HepG2 (cell line): Measurements from ENCODE around the gene ASPHD1. TPM values are rescaled to one million over a fixed set of nuclear protein-coding genes. Genes with fewer than 3 reads are reported as not detected.

ENCODE experiments used
- ATAC-seq: fragments of 200-7000 bp; cut with Tn5 transposase; 3 replicates; pipeline ENCODE4 v1.9.1; 2020; ENCODE audit warnings: mild to moderate bottlenecking, moderate library complexity
- BruUV-seq: library from RNA; stranded (reverse); fragments of 400-500 nt; replicated peaks from 2 replicates; lab custom pipeline; 2021; lab: Mats Ljungman, UMichigan
- CTCF ChIA-PET: fragments of 300-600 bp; formaldehyde crosslinking; extraction: SDS; loops from one replicate; lab custom pipeline; 2021; ENCODE audit warnings: low total read pairs, inconsistent platforms, low intra/inter-chr PET ratio; lab: Yijun Ruan, JAX
- POLR2A ChIA-PET: fragments of 350-600 bp; sonication (Branson Sonifier 250); formaldehyde crosslinking; loops from one replicate; lab custom pipeline; 2020; ENCODE audit warnings: antibody characterized with exemption, inconsistent platforms; lab: Yijun Ruan, JAX
- DNase-seq: peaks from one replicate; pipeline ENCODE4 v3.0.0-alpha.2; 2015; ENCODE audit warnings: low spot score
- FAIRE-seq: peaks from 3 replicates; lab custom pipeline; 2011; peaks lifted over from hg19 to GRCh38; lab: Jason Lieb, UNC
- H2AFZ ChIP-seq: one replicate; pipeline ENCODE4 v1.6.1; 2011; ENCODE audit warnings: low read length, inconsistent platforms
- H3K27ac ChIP-seq: fragments of 300-600 bp; 3 replicates; pipeline ENCODE4 v1.8.0; 2011; ENCODE audit warnings: mixed run types, mild to moderate bottlenecking, mixed read lengths, low read length, inconsistent platforms; ENCODE audit not compliant: insufficient read depth; ENCODE audit errors: extremely low read length
- H3K27me3 ChIP-seq, 2 experiments: fragments of 200-600 bp in 1 of 2; 2 replicates in 1 of 2; 3 replicates in 1 of 2; pipeline versions ENCODE4 v1.6.0 to v1.8.0; 2011; ENCODE audit warnings: low read length in 2 of 2, mild to moderate bottlenecking in 2 of 2, moderate library complexity in 2 of 2, inconsistent platforms in 1 of 2; ENCODE audit not compliant: insufficient read depth in 2 of 2, control insufficient read depth in 1 of 2
- H3K36me3 ChIP-seq, 2 experiments: fragments of 200-600 bp in 1 of 2; replicated peaks in 1 of 2; 2 replicates in 1 of 2; 3 replicates in 1 of 2; pipeline versions ENCODE4 v1.5.1 to v1.8.0; 2011; ENCODE audit warnings: low read length in 2 of 2, inconsistent platforms in 1 of 2; ENCODE audit not compliant: insufficient read depth in 2 of 2, control insufficient read depth in 1 of 2
- H3K4me1 ChIP-seq: 2 replicates; pipeline ENCODE4 v1.5.1; 2012; ENCODE audit warnings: low read length, inconsistent platforms; ENCODE audit not compliant: insufficient read depth
- H3K4me2 ChIP-seq: 2 replicates; pipeline ENCODE4 v1.6.0; 2011; ENCODE audit warnings: low read depth, low read length, inconsistent platforms
- H3K4me3 ChIP-seq, 3 experiments: fragments of 200-600 bp in 1 of 3; sonication (generic), shearing (Covaris generic) in 1 of 3; replicated peaks in 1 of 3; 2 replicates each; pipeline ENCODE4 v1.5.1; 2011 to 2016; ENCODE audit warnings: low read length in 3 of 3, inconsistent platforms in 2 of 3, low read depth in 2 of 3, mild to moderate bottlenecking in 2 of 3, control low read depth in 1 of 3, mixed read lengths in 1 of 3; ENCODE audit not compliant: insufficient read depth in 1 of 3
- H3K79me2 ChIP-seq: one replicate; pipeline ENCODE4 v1.6.1; 2011; ENCODE audit warnings: low read length, inconsistent platforms; ENCODE audit not compliant: insufficient read depth
- H3K9ac ChIP-seq: 2 replicates; pipeline ENCODE4 v1.6.0; 2011; ENCODE audit warnings: mild to moderate bottlenecking, low read depth, low read length, inconsistent platforms; ENCODE audit not compliant: insufficient read depth
- H3K9me3 ChIP-seq: 2 replicates; pipeline ENCODE4 v1.5.1; 2012; ENCODE audit warnings: mild to moderate bottlenecking, low read length
- H4K20me1 ChIP-seq: 2 replicates; pipeline ENCODE4 v1.6.0; 2011; ENCODE audit warnings: inconsistent platforms, mild to moderate bottlenecking, low read length, moderate library complexity; ENCODE audit not compliant: insufficient read depth
- BCL3 ChIP-seq: sonication (generic); formaldehyde crosslinking; IDR thresholded peaks from 2 replicates; pipeline ENCODE4 v1.5.1; 2020; ENCODE audit warnings: mild to moderate bottlenecking, missing genetic modification reagents, moderate library complexity
- HNF1A ChIP-seq, 2 experiments: sonication (generic) in 1 of 2; formaldehyde crosslinking in 1 of 2; IDR thresholded peaks; 2 replicates each; pipeline versions ENCODE4 v1.4.0 to v1.6.1; 2016 to 2020; ENCODE audit warnings: borderline replicate concordance in 1 of 2, low read depth in 1 of 2, mild to moderate bottlenecking in 1 of 2, missing genetic modification reagents in 1 of 2
- KLF16 ChIP-seq, 2 experiments: sonication (generic) in 1 of 2; formaldehyde crosslinking in 1 of 2; IDR thresholded peaks; 2 replicates each; pipeline versions ENCODE4 v1.6.1 to v1.8.0; 2016 to 2023; ENCODE audit warnings: missing genetic modification reagents in 2 of 2, missing compliant biosample characterization in 1 of 2
- NFIB ChIP-seq: sonication (generic); formaldehyde crosslinking; IDR thresholded peaks from 2 replicates; pipeline ENCODE4 v1.9.0; 2021; ENCODE audit warnings: missing genetic modification reagents, mild to moderate bottlenecking, borderline replicate concordance
- SRF ChIP-seq: IDR thresholded peaks from 2 replicates; pipeline ENCODE4 v1.6.1; 2011; ENCODE audit warnings: mild to moderate bottlenecking, low read depth, low read length, moderate library complexity
- ZBTB49 ChIP-seq: sonication (generic); formaldehyde crosslinking; IDR thresholded peaks from 2 replicates; pipeline ENCODE4 v1.4.0; 2020; ENCODE audit warnings: missing genetic modification reagents, borderline replicate concordance
- ZFP90 ChIP-seq: sonication (generic); formaldehyde crosslinking; IDR thresholded peaks from 2 replicates; pipeline ENCODE4 v1.8.0; 2022; ENCODE audit warnings: missing genetic modification reagents, mild to moderate bottlenecking, inconsistent platforms, borderline replicate concordance
- ZMYM2 ChIP-seq: sonication (generic); formaldehyde crosslinking; IDR thresholded peaks from 2 replicates; pipeline ENCODE4 v1.8.0; 2022; ENCODE audit warnings: mild to moderate bottlenecking, missing genetic modification reagents
- ZNF563 ChIP-seq: sonication (generic); formaldehyde crosslinking; IDR thresholded peaks from 2 replicates; pipeline ENCODE4 v1.8.0; 2022; ENCODE audit warnings: mild to moderate bottlenecking, moderate library complexity, missing genetic modification reagents
- ZNF597 ChIP-seq: sonication (generic); formaldehyde crosslinking; IDR thresholded peaks from 2 replicates; pipeline ENCODE4 v1.5.0; 2020; ENCODE audit warnings: missing genetic modification reagents
- WGBS: methylation state at CpG from one replicate; pipeline ENCODE4 v1.1.6; 2017; ENCODE audit warnings: low lambda C conversion rate; 5-methylcytosine and 5-hydroxymethylcytosine counted together
- in situ Hi-C: cut with HindIII; loops from 2 replicates; pipeline ENCODE4 v1.10.0; 2017; ENCODE audit warnings: low pct_unique_long_range_greater_than_20kb; ENCODE audit not compliant: extremely low pct_ligation_motif_present
- intact Hi-C: fragments of 100-400 bp; cut with micrococcal nuclease; formaldehyde crosslinking; loops from one replicate; pipeline ENCODE4 v1.10.0; 2022; ENCODE audit not compliant: unreplicated experiment
- polyA plus RNA-seq, 8 experiments: library from polyadenylated mRNA; depleted of rRNA in 3 of 8; stranded (reverse) in 7 of 8; unstranded in 1 of 8; fragments of >200 nt; fragmentation: Illumina TruSeq in 4 of 8; extraction: Trizol in 4 of 8; gene quantifications; 2 replicates each; pipeline versions ENCODE4 v1.2.1 to v1.2.3, GENCODE V29; 2011 to 2016; ENCODE audit warnings: low read depth in 4 of 8, missing spikeins in 1 of 8, mixed read lengths in 1 of 8; ENCODE audit not compliant: insufficient read depth in 1 of 8
- total RNA-seq, 5 experiments: library from RNA; depleted of rRNA; stranded (reverse); fragments of >200 nt; fragmentation: Illumina TruSeq; extraction: Trizol; gene quantifications; 2 replicates each; pipeline ENCODE4 v1.2.3, GENCODE V29; 2016; ENCODE audit warnings: low read depth in 1 of 5

Gene ASPHD1
- total and polyA plus RNA-seq, 2 of the 13 experiments (the other 11 are each of a cell fraction or from before 2014, with no cell fraction given): 13.1 to 19.7 TPM

- TF ChIP-seq BCL3 (CRISPR knock-in tag) (no peak), ZFP90 (CRISPR knock-in tag) (peak; percentile 74; the same call in 1 of the 2 replicates)
These were observed 8.5 kb upstream of the ASPHD1 start (continued) for GRCh38 chr16:29891525-29892457.

- H3K4me1 ChIP-seq: peaks cover 35% of the 10 kb centered on the region
- ChIA-PET CTCF (no interaction called here), POLR2A (interaction anchor here (1.0 to 2.2 kb wide), 8 partner anchors 8 to 103 kb away, joined by 3 to 30 read pairs (median 4); partner anchors contain the start of genes ASPHD1, KCTD13, SEZ6L2 and TMEM219)
- FAIRE-seq (peak; percentile 39), DNase-seq (no peak), ATAC-seq (peak; percentile 51)
- peak overlapping the region; percentile 56 for H3K9ac ChIP-seq
- H3K27me3 ChIP-seq: no peaks in the 10 kb centered on the region
- peak overlapping the region; percentile 86 for H3K27ac ChIP-seq
- H3K4me2 ChIP-seq: peak overlapping the region; percentile 74
- H4K20me1 ChIP-seq: no peaks in the 10 kb centered on the region
- in situ Hi-C loops (no loop called here), intact Hi-C loops (loop anchor here (2.0 kb wide), 1 partner anchor 30 kb away; the partner anchor contains the start of gene CDIPT)
- no TSS peak for BruUV-seq
- no peaks in the 10 kb centered on the region for H3K79me2 ChIP-seq
- no peaks in the 10 kb centered on the region for H3K9me3 ChIP-seq
- no peaks in the 10 kb centered on the region for H3K36me3 ChIP-seq
- WGBS: 0% methylated on average over 2 of the region's 6 CpGs
- H2AFZ ChIP-seq: no peak overlapping the region
- H3K4me3 ChIP-seq: peak overlapping the region in 1 of 3 experiments; percentile 31; a peak in 2 of 6 replicates
- TF ChIP-seq SRF: no peak
- TF ChIP-seq ZNF597 (CRISPR knock-in tag): no peak
- TF ChIP-seq HNF1A (IDR thresholded peaks at IDR 0.05; ENCODE audit: low read depth): no peak
- no peak for TF ChIP-seq HNF1A (CRISPR knock-in tag; IDR thresholded peaks at IDR 0.05; ENCODE audit: borderline replicate concordance)
- no peak for TF ChIP-seq ZBTB49 (CRISPR knock-in tag)
- TF ChIP-seq ZMYM2 (CRISPR knock-in tag): no peak
- no peak for TF ChIP-seq KLF16 (CRISPR knock-in tag; IDR thresholded peaks at IDR 0.05)
- no peak for TF ChIP-seq NFIB (CRISPR knock-in tag)
- TF ChIP-seq ZNF563 (CRISPR knock-in tag): 0 out of 2 replicates have a peak, but pooled peaks have one; percentile 5
These were observed 7.9 kb upstream of the ASPHD1 start for GRCh38 chr16:29892458-29892813.
